HCT116 (cell line): ENCODE results near the gene COG6. TPM values are rescaled to one million over a fixed set of nuclear protein-coding genes. Genes with fewer than 3 reads are reported as not detected.

ENCODE experiments used
- ATAC-seq: fragments of 200-7000 bp; cut with Tn5 transposase; 2 replicates; pipeline ENCODE4 v1.9.1; 2020; ENCODE audit warnings: mild to moderate bottlenecking, moderate library complexity
- BruUV-seq: library from RNA; stranded (reverse); fragments of 400-500 nt; replicated peaks from 2 replicates; lab custom pipeline; 2021; lab: Mats Ljungman, UMichigan
- CTCF ChIA-PET: fragments of 300-600 bp; sonication (Branson Sonifier 250); formaldehyde crosslinking; loops from one replicate; lab custom pipeline; 2021; ENCODE audit warnings: antibody characterized with exemption; lab: Charles Lee
- POLR2A ChIA-PET: fragments of 300-600, 350-600 bp; sonication (Branson Sonifier 250); formaldehyde crosslinking; loops from one replicate; lab custom pipeline; 2021; ENCODE audit warnings: antibody characterized with exemption; lab: Charles Lee
- RAD21 ChIA-PET, 2 experiments: fragments of 300-600 bp; sonication (Branson Sonifier 250); formaldehyde crosslinking; loops; one replicate each; lab custom pipeline; 2023; ENCODE audit warnings: low total read pairs in 2 of 2; ENCODE audit not compliant: uncharacterized antibody in 2 of 2, unreplicated experiment in 2 of 2, low non-redundant PET in 1 of 2; lab: Charles Lee
- DNase-seq: peaks from one replicate; pipeline ENCODE4 v3.0.0-alpha.2; 2010; ENCODE audit warnings: low read depth, low spot score
- H2AFZ ChIP-seq: fragments of 200-600 bp; shearing (Covaris generic), sonication (generic); 2 replicates; pipeline ENCODE4 v1.6.1; 2017; ENCODE audit warnings: low read depth, mixed run types, mixed read lengths, antibody characterized with exemption, low read length; ENCODE audit not compliant: poor library complexity, severe bottlenecking
- H3K27ac ChIP-seq: 2 replicates; pipeline ENCODE4 v1.5.1; 2012; ENCODE audit warnings: low read depth, low read length
- H3K27me3 ChIP-seq: fragments of 200-600 bp; sonication (generic); 2 replicates; pipeline ENCODE4 v1.6.1; 2016; ENCODE audit warnings: mixed run types, low read length, mixed read lengths; ENCODE audit not compliant: insufficient read depth
- H3K36me3 ChIP-seq, 2 experiments: fragments of 200-500 bp in 1 of 2; fragments of 200-600 bp in 1 of 2; sonication (Bioruptor generic) in 1 of 2; sonication (generic) in 1 of 2; 2 replicates each; pipeline versions ENCODE4 v1.5.1 to v1.6.1; 2014 to 2016; ENCODE audit warnings: low read length in 2 of 2, inconsistent platforms in 1 of 2, mixed read lengths in 1 of 2, mixed run types in 1 of 2; ENCODE audit not compliant: insufficient read depth in 2 of 2, control insufficient read depth in 1 of 2
- H3K4me1 ChIP-seq, 2 experiments: fragments of 200-600 bp in 1 of 2; sonication (generic) in 1 of 2; 2 replicates each; pipeline versions ENCODE4 v1.5.1 to v1.6.1; 2012 to 2017; ENCODE audit warnings: low read length in 2 of 2, inconsistent platforms in 1 of 2, mild to moderate bottlenecking in 1 of 2, mixed read lengths in 1 of 2, mixed run types in 1 of 2, moderate library complexity in 1 of 2; ENCODE audit not compliant: insufficient read depth in 2 of 2, control insufficient read depth in 1 of 2
- H3K4me2 ChIP-seq: fragments of 200-600 bp; sonication (generic); 2 replicates; pipeline ENCODE4 v1.6.1; 2017; ENCODE audit warnings: mixed run types, low read length, mixed read lengths
- H3K4me3 ChIP-seq, 2 experiments: fragments of 200-600 bp in 1 of 2; sonication (generic) in 1 of 2; replicated peaks in 1 of 2; 2 replicates each; pipeline ENCODE4 v1.5.1; 2011 to 2016; ENCODE audit warnings: low read length in 2 of 2, control low read depth in 1 of 2, low read depth in 1 of 2, mild to moderate bottlenecking in 1 of 2, mixed read lengths in 1 of 2, mixed run types in 1 of 2
- H3K79me2 ChIP-seq: fragments of 200-600 bp; sonication (generic); 2 replicates; pipeline ENCODE4 v1.6.1; 2017; ENCODE audit warnings: mild to moderate bottlenecking, mixed run types, low read length, moderate library complexity, mixed read lengths; ENCODE audit not compliant: insufficient read depth
- H3K9ac ChIP-seq: fragments of 200-600 bp; sonication (generic); 2 replicates; pipeline ENCODE4 v1.6.1; 2016; ENCODE audit warnings: low read length, mixed read lengths
- H3K9me2 ChIP-seq: fragments of 200-600 bp; sonication (generic), shearing (Covaris generic); 2 replicates; pipeline ENCODE4 v1.6.1; 2017; ENCODE audit warnings: mixed run types, mild to moderate bottlenecking, moderate library complexity; ENCODE audit not compliant: insufficient read depth
- H3K9me3 ChIP-seq, 2 experiments: fragments of 200-500 bp in 1 of 2; fragments of 200-600 bp in 1 of 2; sonication (Bioruptor generic) in 1 of 2; sonication (generic) in 1 of 2; 2 replicates each; pipeline ENCODE4 v1.6.1; 2014 to 2017; ENCODE audit warnings: low read length in 2 of 2, mixed read lengths in 2 of 2, inconsistent platforms in 1 of 2, low read depth in 1 of 2, mild to moderate bottlenecking in 1 of 2, mixed run types in 1 of 2, moderate library complexity in 1 of 2; ENCODE audit not compliant: control insufficient read depth in 1 of 2, insufficient read depth in 1 of 2
- H4K20me1 ChIP-seq: fragments of 200-600 bp; sonication (generic), shearing (Covaris generic); 2 replicates; pipeline ENCODE4 v1.6.1; 2017; ENCODE audit warnings: mixed run types, mild to moderate bottlenecking, moderate library complexity; ENCODE audit not compliant: insufficient read depth
- ELF1 ChIP-seq: IDR thresholded peaks from 2 replicates; pipeline ENCODE4 v1.6.1; 2012; ENCODE audit warnings: low read depth, borderline replicate concordance
- FOSL1 ChIP-seq: IDR thresholded peaks from 2 replicates; pipeline ENCODE4 v1.6.1; 2012; ENCODE audit warnings: low read depth
- RAD21 ChIP-seq: IDR thresholded peaks from 2 replicates; pipeline ENCODE4 v1.6.1; 2012; ENCODE audit warnings: low read depth, mild to moderate bottlenecking
- SIN3A ChIP-seq: IDR thresholded peaks from 2 replicates; pipeline ENCODE4 v1.6.1; 2012; ENCODE audit warnings: low read depth
- SP1 ChIP-seq: IDR thresholded peaks from 2 replicates; pipeline ENCODE4 v1.6.1; 2012; ENCODE audit warnings: low read depth
- TCF7L2 ChIP-seq: IDR thresholded peaks from 2 replicates; pipeline ENCODE4 v1.7.0; 2011; ENCODE audit warnings: borderline replicate concordance, inconsistent platforms; ENCODE audit not compliant: insufficient read depth, insufficient read length; ENCODE audit errors: extremely low read depth
- YY1 ChIP-seq: IDR thresholded peaks from 2 replicates; pipeline ENCODE4 v1.6.1; 2011; ENCODE audit warnings: low read length, low read depth, moderate library complexity, mild to moderate bottlenecking; ENCODE audit not compliant: insufficient replicate concordance; ENCODE audit errors: extremely low read depth
- ZFX ChIP-seq: fragments of 450-650 bp; IDR thresholded peaks from 2 replicates; pipeline ENCODE4 v1.6.1; 2017
- intact Hi-C: fragments of 100-400 bp; cut with micrococcal nuclease; formaldehyde crosslinking; loops from 2 replicates; pipeline ENCODE4 v1.10.0; 2022
- total RNA-seq: library from RNA; stranded (reverse); gene quantifications from one replicate; pipeline ENCODE4 v1.2.1, GENCODE V29; 2021; ENCODE audit not compliant: unreplicated experiment
- TF ChIP-seq, protein P1 (sequence below), 3 experiments: fragments of 200-600 bp in 1 of 3; sonication (generic) in 1 of 3; IDR thresholded peaks in 2 of 3; conservative IDR thresholded peaks in 1 of 3; 2 replicates each; pipeline ENCODE4 v1.5.1; 2012 to 2017; ENCODE audit warnings: low read depth in 2 of 3, low read length in 2 of 3, antibody characterized with exemption in 1 of 3, borderline replicate concordance in 1 of 3, control low read depth in 1 of 3, mild to moderate bottlenecking in 1 of 3, mixed read lengths in 1 of 3, mixed run types in 1 of 3, moderate library complexity in 1 of 3; ENCODE audit not compliant: insufficient read depth in 1 of 3
- TF ChIP-seq, protein P2 (sequence below): IDR thresholded peaks from 2 replicates; pipeline ENCODE4 v1.6.1; 2011; ENCODE audit warnings: mild to moderate bottlenecking, low read length, moderate library complexity; ENCODE audit not compliant: insufficient replicate concordance; ENCODE audit errors: extremely low read depth
- TF ChIP-seq, protein P3 (sequence below): IDR thresholded peaks from 2 replicates; pipeline ENCODE4 v1.6.1; 2012; ENCODE audit warnings: low read depth

The COG6 gene
- total RNA-seq, 1 experiment from 2014 or later: 33.6 TPM

DNA sequence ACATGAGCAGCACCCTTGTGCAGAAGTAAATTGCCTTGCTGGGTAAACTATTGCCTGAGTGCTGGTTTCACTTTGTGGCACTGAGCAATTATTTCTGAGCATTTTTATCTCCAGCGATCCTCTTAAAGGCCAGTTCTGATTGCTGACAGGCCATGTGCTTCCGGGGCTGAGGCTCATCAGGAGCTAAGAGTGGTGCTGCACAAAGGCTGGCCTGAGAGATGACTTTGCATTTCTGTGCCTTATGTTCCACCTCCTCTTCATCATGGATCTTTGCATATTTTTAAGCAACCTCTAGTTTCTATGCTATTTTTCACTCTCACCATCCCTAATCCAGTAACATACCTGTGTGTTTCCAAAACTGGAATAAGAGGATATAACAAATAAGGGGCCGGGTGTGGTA, 17.6 kb upstream of the COG6 start:
- ChIA-PET POLR2A (no interaction called here), CTCF (no interaction called here), RAD21 (no interaction called here)
- TF ChIP-seq, protein P1, sequence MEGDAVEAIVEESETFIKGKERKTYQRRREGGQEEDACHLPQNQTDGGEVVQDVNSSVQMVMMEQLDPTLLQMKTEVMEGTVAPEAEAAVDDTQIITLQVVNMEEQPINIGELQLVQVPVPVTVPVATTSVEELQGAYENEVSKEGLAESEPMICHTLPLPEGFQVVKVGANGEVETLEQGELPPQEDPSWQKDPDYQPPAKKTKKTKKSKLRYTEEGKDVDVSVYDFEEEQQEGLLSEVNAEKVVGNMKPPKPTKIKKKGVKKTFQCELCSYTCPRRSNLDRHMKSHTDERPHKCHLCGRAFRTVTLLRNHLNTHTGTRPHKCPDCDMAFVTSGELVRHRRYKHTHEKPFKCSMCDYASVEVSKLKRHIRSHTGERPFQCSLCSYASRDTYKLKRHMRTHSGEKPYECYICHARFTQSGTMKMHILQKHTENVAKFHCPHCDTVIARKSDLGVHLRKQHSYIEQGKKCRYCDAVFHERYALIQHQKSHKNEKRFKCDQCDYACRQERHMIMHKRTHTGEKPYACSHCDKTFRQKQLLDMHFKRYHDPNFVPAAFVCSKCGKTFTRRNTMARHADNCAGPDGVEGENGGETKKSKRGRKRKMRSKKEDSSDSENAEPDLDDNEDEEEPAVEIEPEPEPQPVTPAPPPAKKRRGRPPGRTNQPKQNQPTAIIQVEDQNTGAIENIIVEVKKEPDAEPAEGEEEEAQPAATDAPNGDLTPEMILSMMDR (IDR thresholded peaks at IDR 0.05 in 2 of 3, conservative IDR thresholded peaks at IDR 0.05 in 1 of 3; ENCODE audit: borderline replicate concordance in 1 of 3, insufficient read depth in 1 of 3, low read depth in 2 of 3, low read length in 2 of 3): no peak
- TF ChIP-seq, protein P2, sequence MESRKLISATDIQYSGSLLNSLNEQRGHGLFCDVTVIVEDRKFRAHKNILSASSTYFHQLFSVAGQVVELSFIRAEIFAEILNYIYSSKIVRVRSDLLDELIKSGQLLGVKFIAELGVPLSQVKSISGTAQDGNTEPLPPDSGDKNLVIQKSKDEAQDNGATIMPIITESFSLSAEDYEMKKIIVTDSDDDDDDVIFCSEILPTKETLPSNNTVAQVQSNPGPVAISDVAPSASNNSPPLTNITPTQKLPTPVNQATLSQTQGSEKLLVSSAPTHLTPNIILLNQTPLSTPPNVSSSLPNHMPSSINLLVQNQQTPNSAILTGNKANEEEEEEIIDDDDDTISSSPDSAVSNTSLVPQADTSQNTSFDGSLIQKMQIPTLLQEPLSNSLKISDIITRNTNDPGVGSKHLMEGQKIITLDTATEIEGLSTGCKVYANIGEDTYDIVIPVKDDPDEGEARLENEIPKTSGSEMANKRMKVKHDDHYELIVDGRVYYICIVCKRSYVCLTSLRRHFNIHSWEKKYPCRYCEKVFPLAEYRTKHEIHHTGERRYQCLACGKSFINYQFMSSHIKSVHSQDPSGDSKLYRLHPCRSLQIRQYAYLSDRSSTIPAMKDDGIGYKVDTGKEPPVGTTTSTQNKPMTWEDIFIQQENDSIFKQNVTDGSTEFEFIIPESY: no peak
- TF ChIP-seq, protein P3, sequence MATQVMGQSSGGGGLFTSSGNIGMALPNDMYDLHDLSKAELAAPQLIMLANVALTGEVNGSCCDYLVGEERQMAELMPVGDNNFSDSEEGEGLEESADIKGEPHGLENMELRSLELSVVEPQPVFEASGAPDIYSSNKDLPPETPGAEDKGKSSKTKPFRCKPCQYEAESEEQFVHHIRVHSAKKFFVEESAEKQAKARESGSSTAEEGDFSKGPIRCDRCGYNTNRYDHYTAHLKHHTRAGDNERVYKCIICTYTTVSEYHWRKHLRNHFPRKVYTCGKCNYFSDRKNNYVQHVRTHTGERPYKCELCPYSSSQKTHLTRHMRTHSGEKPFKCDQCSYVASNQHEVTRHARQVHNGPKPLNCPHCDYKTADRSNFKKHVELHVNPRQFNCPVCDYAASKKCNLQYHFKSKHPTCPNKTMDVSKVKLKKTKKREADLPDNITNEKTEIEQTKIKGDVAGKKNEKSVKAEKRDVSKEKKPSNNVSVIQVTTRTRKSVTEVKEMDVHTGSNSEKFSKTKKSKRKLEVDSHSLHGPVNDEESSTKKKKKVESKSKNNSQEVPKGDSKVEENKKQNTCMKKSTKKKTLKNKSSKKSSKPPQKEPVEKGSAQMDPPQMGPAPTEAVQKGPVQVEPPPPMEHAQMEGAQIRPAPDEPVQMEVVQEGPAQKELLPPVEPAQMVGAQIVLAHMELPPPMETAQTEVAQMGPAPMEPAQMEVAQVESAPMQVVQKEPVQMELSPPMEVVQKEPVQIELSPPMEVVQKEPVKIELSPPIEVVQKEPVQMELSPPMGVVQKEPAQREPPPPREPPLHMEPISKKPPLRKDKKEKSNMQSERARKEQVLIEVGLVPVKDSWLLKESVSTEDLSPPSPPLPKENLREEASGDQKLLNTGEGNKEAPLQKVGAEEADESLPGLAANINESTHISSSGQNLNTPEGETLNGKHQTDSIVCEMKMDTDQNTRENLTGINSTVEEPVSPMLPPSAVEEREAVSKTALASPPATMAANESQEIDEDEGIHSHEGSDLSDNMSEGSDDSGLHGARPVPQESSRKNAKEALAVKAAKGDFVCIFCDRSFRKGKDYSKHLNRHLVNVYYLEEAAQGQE: no peak
- TF ChIP-seq ZFX (no peak), FOSL1 (no peak), TCF7L2 (no peak), RAD21 (no peak), ELF1 (no peak), SIN3A (no peak), YY1 (no peak), SP1 (no peak)
- no peaks in the 10 kb centered on the region for H3K4me1 ChIP-seq
- no peaks in the 10 kb centered on the region for H3K9me3 ChIP-seq
- no peaks in the 10 kb centered on the region for H3K9me2 ChIP-seq
- no peak overlapping the region for H3K9ac ChIP-seq
- no peak overlapping the region for H3K4me2 ChIP-seq
- no peaks in the 10 kb centered on the region for H3K27me3 ChIP-seq
- H3K27ac ChIP-seq: no peak overlapping the region
- H4K20me1 ChIP-seq: no peaks in the 10 kb centered on the region
- H3K36me3 ChIP-seq: no peaks in the 10 kb centered on the region
- intact Hi-C loops: no loop called here
- no peak for DNase-seq
- ATAC-seq: no peak
- no peaks in the 10 kb centered on the region for H3K79me2 ChIP-seq
- H2AFZ ChIP-seq: no peak overlapping the region
- BruUV-seq: no TSS peak
- H3K4me3 ChIP-seq: no peak overlapping the region
